HG02852 (cell line): ENCODE results near the gene EDNRA.
"Not testable (repeated sequence)": the region's sequence is repeated elsewhere in the genome, so short reads cannot be mapped to it uniquely, and the experiment has no call there.

ENCODE experiments used
- ATAC-seq: cut with Tn5 transposase; IDR thresholded peaks from one replicate; pipeline ENCODE4 v1.9.1; 2021; ENCODE audit warnings: mild to moderate bottlenecking, moderate library complexity; ENCODE audit not compliant: unreplicated experiment

Gene EDNRA

GRCh38 chr4:147480891-147481576 lies at the start of gene EDNRA:
Gene EDNRA, plus strand, starts transcription at chr4:147481097. Its CDS starts 4,585 bp downstream, at chr4:147485682.
- no peak for ATAC-seq

- not testable (repeated sequence) for ATAC-seq
Observed at GRCh38 chr4:147434370-147434769, 46.5 kb upstream of the EDNRA start.

GRCh38 chr4:147440442-147440841 lies 40.5 kb upstream of the EDNRA start:
- no peak for ATAC-seq

DNA sequence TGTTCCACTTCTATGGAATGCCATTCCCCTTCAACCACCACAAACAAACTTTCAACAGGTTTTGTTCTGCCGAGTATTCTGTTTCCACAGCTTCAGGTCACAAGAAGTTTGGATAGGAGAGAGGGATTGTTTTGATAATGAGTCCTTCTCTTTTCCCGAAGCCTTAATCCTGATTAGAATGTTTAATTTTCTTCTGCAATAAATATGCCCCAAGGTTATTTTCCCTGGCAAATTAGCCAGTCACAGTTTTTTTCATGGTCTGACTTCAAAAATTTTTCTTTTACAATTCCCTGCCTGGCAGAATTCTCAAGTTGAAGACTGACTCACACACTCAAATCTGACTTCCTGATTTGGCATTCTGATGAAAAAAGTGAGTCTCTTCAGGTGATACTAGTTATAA lies 33.1 kb upstream of the EDNRA start:
- ATAC-seq, result no peak

GRCh38 chr4:147453561-147454141 lies 27.2 kb upstream of the EDNRA start:
- ATAC-seq, result no peak

GRCh38 chr4:147456706-147457105 lies 24.2 kb upstream of the EDNRA start:
- ATAC-seq, result no peak

GRCh38 chr4:147461161-147461560 lies 19.7 kb upstream of the EDNRA start:
- no peak for ATAC-seq

DNA sequence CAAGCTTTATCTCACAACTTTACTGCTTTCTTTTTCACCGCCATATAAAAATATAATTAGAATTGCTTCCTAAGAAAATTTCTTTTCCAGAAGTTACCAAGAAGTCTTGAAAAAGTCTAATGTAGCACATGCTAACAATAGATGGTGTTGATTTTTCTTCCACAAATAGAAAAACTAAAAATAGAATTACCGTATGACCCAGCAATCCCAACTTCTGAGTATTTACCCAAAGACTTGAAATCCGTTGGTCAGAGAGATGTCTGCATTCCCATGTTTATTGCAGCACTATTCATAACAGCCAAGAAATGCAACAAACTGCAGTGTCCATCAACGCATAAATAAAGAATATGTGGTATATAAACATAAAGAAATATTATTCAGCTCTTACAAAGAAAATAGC lies 17.8 kb upstream of the EDNRA start:
- no peak for ATAC-seq

DNA sequence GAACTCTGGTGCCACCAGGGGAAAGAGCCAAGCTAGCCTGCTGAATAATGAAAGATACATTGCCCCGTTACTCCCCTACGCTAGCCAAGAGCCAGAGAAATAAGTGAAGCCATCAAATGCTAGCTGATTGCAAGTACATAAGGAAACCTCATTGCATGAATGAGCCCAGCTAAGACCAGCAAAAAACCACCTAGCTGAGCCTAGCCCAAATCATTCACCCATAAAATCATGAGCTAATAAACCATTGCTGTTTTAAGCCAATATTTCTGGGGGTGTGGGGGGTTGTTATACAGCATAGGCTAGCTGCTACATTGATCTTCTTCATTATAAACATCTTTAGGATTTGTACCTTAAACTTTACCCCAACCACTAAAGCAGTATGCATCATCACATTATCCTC lies 15.4 kb upstream of the EDNRA start:
- ATAC-seq, result no peak

DNA sequence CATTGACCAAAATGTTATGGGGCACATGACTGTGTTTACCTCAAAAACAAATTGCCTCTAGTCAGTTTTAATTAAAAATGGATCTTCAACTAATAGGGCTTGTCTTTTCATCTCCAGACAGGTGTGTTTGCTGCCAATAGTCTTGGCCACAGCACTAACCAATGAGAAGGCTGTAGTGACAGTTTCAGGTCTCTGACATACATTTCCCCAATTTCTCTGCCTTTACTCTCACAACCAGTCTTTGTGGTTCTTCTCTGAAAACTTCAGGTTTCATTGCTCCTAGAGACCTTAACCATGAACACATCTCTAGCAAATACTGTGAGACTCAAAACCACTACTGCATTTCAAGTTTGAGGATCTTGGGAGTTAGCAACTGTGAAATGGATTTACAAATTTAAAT lies 3.5 kb upstream of the EDNRA start:
- peak; percentile 74 for ATAC-seq

GRCh38 chr4:147479376-147479775 lies 1.5 kb upstream of the EDNRA start:
- no peak for ATAC-seq

DNA sequence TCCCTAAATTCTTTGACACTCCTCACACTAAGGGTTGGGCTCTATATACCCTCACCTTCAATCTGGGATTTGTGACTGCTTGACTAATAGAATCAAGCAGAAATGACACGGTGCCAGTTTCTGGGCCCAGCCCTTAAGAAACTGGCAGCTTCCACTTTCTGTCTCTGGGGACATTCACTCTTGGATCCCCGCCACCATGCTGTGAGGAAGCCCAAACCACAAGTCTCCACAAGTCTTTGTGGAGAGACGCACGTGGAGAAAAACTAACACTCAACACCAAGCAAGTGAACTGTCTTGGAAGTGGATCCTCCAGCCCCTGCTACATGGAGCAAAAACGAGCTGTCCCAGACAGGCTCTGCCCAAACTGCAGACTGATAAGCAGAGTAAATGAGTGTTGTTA lies 1.1 kb upstream of the EDNRA start:
- ATAC-seq, result no peak

DNA sequence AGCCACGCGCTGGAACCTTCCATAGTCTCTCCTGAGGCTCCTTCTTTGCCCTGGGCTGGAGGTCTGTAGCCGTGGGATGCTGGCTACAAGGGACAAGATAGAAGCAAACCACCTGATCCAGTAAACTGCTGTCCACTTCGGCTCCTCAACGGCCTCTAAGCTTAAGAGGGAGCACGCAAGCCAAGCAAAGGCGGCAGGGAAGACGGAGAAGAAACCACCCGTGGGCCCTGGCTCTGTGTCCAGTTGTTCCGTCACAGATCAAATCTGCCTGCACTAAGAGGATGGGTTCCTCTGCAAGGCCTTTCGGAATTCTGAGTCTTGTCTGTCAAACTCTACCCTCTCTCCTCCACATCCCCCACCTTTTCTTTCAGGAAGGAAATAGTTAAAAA lies 401 bp upstream of the EDNRA start:
- ATAC-seq, result no peak

- ATAC-seq, result no peak
Observed at GRCh38 chr4:147481577-147482109, 746 bp downstream of the EDNRA start.

- no peak for ATAC-seq
Observed at GRCh38 chr4:147482281-147482680, 1.4 kb downstream of the EDNRA start.

DNA sequence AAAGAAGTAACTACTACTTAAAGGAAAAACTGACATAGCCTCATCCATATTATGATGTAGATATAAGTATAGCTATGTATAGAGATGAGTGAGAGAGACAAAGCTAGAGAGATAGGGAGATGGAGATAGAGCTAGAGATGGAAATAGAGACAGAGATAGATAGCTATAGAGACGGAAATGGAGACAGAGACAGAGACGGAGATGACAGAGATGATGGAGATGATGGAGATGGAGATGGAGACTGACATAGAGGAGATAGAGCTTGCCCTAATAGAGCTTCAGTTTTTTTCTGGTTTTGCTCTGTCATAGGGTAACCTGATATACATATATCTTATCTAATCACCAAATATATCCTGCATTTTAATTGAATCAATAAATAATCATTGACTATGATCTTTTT lies 4.3 kb downstream of the EDNRA start:
- no peak for ATAC-seq

DNA sequence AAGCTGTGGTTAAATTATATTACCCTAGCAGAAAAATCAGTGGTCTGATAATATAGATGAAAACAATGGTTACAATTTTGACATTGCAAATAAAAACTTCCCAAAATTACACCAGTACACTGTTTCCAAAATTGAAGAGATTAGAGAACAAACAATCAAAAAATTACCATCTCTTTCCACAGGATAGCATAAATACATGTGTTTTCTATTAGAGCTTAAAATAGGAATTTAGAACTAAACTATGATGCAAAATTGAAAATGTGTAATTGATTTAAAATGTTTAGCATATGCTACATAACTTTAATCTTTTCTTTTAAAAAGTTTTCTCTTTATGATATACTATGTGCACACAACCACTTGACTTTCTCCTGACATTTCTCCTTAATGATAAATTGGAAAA lies 6.7 kb downstream of the EDNRA start:
- ATAC-seq, result no peak

DNA sequence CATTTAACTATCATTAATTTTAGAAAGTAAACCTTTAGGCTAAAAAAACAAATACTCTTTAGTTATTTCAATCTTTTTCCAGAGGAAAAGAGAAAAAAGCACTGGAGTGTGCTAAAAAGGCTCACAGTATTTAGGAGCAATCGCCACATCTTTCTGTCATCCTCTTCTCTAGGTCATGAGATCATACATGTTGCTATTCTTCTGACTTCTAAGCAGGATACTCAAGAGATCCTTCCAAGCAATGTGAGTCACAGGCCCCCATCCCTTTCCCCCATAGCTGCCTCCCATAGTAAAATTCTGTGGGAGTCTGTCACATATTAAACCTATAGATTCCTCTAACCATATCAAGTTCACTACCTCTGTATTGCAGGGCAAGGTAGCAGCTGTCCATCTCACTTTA lies 7.7 kb downstream of the EDNRA start:
- ATAC-seq, result no peak

DNA sequence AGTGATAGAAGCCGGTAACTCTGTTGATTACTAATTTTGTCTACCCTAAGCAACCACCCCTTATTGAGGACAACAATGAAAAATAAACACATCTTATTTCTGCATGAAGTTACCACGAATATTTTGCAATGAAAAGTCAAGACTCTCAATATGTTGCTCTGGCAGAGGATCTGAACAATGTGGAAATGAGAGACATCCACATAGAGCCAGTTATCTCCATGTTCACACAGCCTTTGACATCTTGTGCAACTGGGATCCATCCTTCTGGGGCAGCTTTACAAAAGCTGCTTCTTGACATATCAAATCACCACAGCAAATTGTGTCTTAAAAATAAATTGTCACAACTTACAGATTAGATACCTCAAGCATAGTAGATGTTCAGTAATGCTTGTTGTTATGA lies 10.2 kb downstream of the EDNRA start:
- ATAC-seq, result no peak

DNA sequence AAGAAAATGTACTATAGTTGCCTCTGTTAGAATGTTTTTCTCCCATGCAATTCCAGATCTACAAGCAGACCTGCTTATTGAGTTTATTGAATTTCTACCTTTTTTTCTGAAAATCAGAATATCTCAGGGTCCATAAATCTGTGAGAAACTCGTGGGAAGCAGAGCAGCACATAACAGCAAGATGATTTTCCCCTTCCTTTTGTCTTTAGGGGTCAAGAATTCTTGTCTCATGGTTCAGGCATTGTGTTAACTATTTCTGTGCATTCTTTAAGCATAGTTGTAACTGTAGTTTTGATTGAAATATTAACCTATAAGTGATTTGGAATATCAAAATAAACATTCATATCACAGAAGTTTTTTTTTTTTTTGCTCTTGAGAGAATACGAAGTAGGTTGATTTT lies 11.4 kb downstream of the EDNRA start:
- ATAC-seq, result no peak

- ATAC-seq, result no peak
Observed at GRCh38 chr4:147492761-147493160, 11.9 kb downstream of the EDNRA start.

- ATAC-seq, result no peak
Observed at GRCh38 chr4:147493307-147493706, 12.4 kb downstream of the EDNRA start.

- ATAC-seq, result no peak
Observed at GRCh38 chr4:147494301-147494700, 13.4 kb downstream of the EDNRA start.
